ENCODE results near the gene MYRFL.
"Not testable (repeated sequence)": the region's sequence is repeated elsewhere in the genome, so short reads cannot be mapped to it uniquely, and the experiment has no call there.

Gene MYRFL

DNA sequence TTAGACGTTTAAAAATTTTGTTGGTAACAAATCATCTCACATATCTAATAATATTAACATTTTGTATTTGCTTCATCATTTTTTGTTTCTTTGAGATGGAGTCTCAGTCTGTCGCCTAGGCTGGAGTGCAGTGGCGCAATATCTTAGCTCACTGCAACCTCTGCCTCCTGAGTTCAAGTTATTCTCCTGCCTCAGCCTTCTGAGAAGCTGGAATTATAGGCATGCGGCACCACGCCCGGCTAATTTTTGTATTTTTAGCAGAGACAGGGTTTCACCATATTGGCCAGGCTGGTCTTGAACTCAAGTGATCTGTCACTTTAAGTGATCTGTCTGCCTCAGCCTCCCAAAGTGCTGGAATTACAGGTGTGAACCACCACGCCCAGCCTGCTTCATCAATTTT is 169.1 kb downstream of the MYRFL start:
- not testable (repeated sequence) for DNase-seq

DNA sequence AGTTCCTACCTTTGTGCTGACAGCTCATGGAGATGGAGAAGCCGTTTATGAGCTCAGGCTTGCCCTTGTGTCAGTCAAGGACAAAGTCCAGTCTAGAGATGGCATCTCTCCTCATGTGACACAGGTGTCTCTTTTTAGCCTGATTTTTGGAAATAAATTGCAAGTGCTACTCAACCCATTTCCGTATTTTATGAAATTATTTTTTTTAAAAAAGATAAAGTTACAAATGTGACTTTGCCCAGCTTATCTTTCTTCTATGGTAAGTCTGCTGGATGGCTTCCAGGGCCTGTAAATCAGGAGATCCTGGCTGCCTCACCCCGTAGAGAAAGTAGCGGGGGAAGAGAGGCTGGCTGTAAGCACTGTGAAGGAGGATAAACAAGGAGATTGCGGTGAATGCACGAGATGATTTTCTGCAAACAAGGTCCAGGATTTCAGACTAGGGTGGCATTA is 169.7 kb downstream of the MYRFL start:
- DNase-seq: no peak

DNA sequence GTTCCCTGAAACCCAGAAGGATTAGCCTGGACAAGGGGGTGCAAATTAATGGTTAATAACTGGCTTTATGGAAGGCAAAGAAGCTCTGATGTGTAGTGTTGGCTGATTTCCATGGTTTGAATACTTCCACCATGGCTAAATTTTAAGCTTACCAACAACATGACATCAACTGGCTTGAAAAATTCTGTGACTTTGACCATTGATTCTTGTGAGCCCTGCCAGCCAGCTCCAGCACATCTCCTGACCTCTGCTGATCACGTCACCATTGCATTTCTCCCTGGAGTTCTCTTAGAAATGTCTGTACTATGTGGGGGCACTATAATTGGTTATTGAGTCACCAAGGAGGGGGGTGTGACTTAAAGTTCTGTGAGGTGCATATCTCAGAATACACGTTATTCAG is 171.2 kb downstream of the MYRFL start:
- DNase-seq: no peak

DNA sequence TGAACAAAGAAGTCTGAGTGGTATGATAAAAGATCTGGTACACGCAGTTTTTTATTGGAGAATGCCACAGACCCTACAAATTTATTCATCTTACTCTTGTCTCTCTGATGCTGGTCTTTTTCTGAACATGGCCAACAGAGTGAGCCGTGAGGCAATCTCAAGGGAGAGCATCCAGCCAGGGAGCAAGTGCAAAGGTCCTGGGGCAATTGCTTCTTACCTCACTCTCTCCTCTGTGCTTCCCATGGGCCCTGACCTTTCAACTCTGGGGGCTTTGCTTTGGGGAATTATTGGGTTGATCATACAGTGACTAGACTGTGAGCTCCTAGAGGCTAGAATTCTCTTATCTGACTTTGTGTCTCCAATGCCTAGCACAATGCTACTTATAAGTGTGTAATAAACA is 171.7 kb downstream of the MYRFL start:
- no peak for DNase-seq

DNA sequence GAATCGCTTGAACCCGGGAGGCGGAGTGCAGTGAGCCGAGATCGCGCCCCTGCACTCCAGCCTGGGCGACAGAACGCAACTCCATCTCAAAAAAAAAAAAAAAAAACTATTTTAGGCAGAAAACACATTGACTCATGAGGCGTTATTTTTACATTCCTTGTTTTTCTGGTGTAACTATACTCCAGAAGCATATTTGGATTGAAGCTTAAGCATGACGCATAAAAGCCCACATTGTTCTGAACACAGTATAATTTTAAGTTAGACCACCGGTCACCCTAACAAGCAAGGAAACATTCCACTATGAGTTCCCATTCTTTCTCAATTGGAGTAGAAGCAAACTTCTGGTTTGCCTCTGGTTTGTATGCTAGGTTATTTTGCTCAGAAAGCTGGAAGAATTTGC is 173.0 kb downstream of the MYRFL start:
- DNase-seq: no peak

DNA sequence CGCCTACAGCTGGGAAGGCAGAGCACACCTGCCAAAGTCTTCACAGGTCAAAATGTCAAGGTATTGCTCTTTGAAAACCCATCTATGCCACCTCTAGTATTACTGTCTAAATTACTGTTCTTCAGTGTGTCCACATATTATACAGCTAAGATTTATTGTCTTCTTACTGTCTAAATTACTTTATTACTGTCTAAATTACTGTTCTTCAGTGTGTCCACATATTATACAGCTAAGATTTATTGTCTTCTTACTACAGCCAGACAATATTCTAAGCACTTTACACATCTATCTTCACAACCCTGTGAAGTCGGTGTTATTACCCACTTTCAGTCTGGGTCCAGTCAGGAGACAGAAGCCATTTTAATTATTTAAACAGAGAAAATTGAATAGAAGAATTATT is 173.9 kb downstream of the MYRFL start:
- DNase-seq: peak; percentile 63

DNA sequence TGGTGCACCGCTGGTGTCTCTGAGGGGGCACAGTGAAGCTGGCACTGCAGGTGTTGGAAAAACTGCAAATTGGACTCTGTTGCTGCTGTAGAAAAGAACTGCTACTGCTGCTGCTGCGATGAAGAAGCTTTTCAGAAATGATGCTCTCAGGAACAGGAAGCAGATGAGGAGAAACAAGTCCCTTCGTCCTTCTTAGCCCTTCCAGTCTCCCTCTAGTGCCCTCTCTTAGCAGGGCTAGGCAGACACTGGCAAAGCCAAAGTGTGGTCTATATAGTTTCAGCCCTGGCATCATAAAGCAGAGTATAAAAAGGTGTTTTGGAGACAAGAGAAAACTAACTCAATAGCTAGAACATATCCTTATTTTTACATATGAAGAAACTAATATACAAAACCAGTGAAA is 174.5 kb downstream of the MYRFL start:
- DNase-seq: peak; percentile 47

DNA sequence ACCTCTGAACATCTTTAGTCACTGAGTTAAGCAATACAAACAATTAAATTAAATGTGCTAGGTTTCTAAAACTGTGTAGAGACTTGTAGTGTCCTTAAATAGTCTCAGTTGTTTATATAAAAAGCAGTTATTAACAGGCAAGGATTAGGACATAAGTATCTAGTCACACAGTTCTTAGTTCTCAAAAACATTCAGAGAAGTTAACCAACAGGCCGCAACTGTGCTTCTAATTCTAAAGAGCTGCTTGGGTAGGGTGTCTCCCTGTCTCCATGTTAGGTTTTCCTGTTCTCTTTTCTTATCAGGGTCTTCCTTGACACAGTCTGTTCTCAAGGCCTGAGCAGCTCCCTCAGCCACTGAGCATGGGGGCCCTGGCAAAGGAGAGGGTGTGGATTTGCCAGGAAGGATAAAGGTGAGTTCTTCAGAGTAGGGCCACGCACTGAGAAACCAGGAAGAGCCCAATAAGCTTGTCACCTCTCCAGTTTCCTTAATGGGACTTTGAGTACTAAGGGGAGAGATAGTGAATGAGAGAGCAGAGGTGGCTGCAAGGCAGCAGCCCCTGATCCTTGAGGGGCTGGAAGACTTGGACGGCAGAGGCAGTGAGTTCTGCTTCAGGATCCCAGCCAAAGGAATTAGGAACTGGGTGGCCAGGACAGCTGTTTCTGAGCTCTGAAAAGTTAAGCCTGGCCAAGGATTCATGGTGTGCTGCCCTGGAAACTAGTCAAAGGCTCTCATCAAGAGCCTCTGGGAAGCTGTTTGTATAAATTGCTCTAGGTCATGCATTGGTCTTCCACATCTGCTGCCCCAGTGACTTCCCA is 177.3 kb downstream of the MYRFL start:
- DNase-seq: no peak

DNA sequence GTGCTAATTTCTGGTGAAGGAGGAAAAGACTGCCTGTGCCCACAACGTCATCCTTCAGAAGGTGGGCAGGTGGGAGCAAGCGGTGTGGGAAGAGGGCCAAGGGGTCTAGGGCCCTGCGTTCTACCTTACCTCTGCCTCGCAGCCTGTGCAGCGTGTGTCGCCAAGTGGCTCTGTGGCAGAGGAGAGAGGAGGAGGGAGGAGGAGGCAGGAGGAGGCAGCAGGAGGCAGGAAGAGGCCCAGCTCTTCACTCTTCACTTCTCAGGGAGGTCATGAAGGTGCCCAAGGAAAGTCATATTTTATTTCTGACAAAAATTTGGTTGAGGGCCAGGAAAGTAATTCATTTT is 177.9 kb downstream of the MYRFL start:
- DNase-seq: no peak

DNA sequence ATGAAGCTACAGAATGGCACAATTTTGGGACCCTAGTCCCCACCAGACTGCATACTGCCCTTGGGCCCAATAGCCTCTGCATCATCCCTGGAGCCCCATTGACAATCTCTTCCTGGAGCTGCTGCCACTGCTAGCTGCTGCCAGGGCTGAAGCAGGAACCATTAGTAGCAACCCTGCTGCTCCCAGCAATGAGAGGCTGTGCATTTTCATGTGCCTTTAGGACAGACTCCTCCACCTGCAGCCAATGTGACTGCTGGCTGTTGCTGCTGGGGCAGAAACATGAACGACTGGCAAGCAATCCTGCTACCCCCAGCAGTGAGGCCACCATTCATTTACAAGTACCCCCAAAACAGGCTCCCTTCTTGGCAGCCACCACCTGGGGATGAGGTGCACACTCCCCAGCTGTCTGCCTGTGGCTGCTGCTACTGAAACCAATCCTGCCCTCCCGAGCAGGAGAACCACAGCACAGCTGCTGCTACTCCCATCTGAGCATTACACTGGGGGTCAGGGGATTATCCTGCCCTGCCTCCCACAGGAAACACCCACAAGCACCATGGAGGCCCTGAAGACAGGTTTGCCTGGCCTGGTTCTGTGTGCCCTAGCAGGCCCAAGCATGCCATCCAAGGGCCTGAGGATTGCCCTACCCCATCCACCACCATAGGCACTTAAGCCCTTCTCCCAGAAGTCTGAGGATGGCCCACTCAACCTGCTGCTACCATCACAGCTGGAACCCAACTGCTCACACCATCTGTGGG is 181.0 kb downstream of the MYRFL start:
- DNase-seq: no peak

DNA sequence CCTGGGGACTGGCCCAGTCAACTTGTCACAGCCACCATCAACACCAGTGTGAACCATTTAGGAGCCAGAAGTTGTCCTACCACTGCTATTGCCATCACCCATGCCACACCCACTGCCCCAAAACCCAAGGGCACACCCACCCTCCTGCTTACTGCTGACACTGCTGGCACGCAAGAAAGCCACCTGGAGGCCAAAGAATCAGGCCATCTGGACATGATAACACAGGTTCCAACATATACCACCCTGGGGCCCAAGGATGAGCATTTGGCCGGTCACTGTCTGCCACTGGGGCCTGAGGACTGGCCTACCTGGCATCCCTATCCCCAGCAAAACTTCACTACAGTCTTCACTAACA is 181.6 kb downstream of the MYRFL start:
- DNase-seq: no peak

DNA sequence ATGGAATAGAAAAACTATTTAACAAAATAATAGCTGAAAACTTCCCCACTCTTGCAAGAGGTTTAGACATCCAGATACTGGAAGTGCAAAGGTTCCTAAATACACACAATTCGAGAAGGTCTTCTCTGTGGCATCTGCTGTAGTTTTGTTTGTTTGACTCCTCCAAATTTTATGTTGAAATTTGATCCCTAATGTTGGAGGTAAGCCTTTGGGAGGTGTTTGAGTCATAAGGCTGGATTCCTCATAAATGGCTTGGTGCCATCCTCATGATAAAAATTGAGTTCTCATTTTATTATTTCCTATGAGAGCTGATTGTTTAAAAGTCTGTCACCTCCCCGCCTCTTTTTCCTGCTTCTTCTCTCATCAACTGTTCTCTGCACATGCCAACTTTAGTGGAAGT is 182.7 kb downstream of the MYRFL start:
- DNase-seq: no peak
